Stimulated activated naive B cell treated with anti-CD40 and anti-IgM and Interleukin-4, amounts not matched to agents 10 μg/mL and 1 μg/mL and 100 μg/mL, for 72 hours (primary cell): ENCODE results near the gene CD209.

ENCODE experiments used
- ATAC-seq, 2 donors: fragments of 150-1000 bp; cut with Tn5 transposase; replicated peaks; 2 replicates each; pipeline ENCODE4 v1.10.0; 2021; ENCODE audit warnings: moderate library complexity in 1 of 2
- DNase-seq: peaks from one replicate; pipeline ENCODE4 v3.0.0; 2021
- H3K27ac Mint-ChIP-seq: one replicate; pipeline ENCODE4 v1.8.0; 2022; ENCODE audit warnings: mild to moderate bottlenecking, mixed read lengths
- H3K27me3 Mint-ChIP-seq, 2 donors: one replicate each; pipeline ENCODE4 v1.8.0; 2022; ENCODE audit warnings: mixed read lengths in 2 of 2
- H3K36me3 Mint-ChIP-seq, 2 donors: one replicate each; pipeline ENCODE4 v1.8.0; 2022; ENCODE audit warnings: mixed read lengths in 2 of 2, mild to moderate bottlenecking in 1 of 2
- H3K4me1 Mint-ChIP-seq, 2 donors: one replicate each; pipeline ENCODE4 v1.8.0; 2022; ENCODE audit warnings: mixed read lengths in 2 of 2, mild to moderate bottlenecking in 1 of 2
- H3K4me3 Mint-ChIP-seq, 2 donors: one replicate each; pipeline ENCODE4 v1.8.0; 2022; ENCODE audit warnings: mild to moderate bottlenecking in 2 of 2, mixed read lengths in 2 of 2, moderate library complexity in 1 of 2
- H3K9me3 Mint-ChIP-seq, 2 donors: one replicate each; pipeline ENCODE4 v1.8.0; 2022; ENCODE audit warnings: mixed read lengths in 2 of 2, mild to moderate bottlenecking in 1 of 2

The CD209 gene

GRCh38 chr19:7729211-7729610 is 18.1 kb downstream of the CD209 start:
- Mint-ChIP-seq H3K27ac (peak overlapping the region; percentile 93), H3K4me3 (peak overlapping the region; percentile 84 to 90), H3K9me3 (peaks cover 7% of the 10 kb centered on the region in 2 donors), H3K27me3 (peaks cover 13 to 25% of the 10 kb centered on the region in 2 donors), H3K36me3 (peaks cover 18 to 19% of the 10 kb centered on the region in 2 donors), H3K4me1 (peaks cover 32 to 65% of the 10 kb centered on the region in 2 donors)
- peak; percentile 50 to 66 for ATAC-seq
- DNase-seq = no peak

GRCh38 chr19:7725791-7726190 is 21.5 kb downstream of the CD209 start:
- Mint-ChIP-seq H3K27me3 (peaks cover 10 to 20% of the 10 kb centered on the region in 2 donors), H3K4me3 (no peak overlapping the region), H3K36me3 (peaks cover 28 to 30% of the 10 kb centered on the region in 2 donors), H3K9me3 (peaks cover 7 to 10% of the 10 kb centered on the region in 2 donors), H3K27ac (peak overlapping the region; percentile 31), H3K4me1 (peaks cover 43 to 81% of the 10 kb centered on the region in 2 donors)
- DNase-seq = no peak
- no peak for ATAC-seq

GRCh38 chr19:7722231-7722651 is 25.1 kb downstream of the CD209 start:
- H3K27me3 Mint-ChIP-seq = no peaks in the 10 kb centered on the region
- H3K4me1 Mint-ChIP-seq = peaks cover 41 to 83% of the 10 kb centered on the region in 2 donors
- H3K9me3 Mint-ChIP-seq = peaks cover 6 to 7% of the 10 kb centered on the region in 2 donors
- peak overlapping the region in 1 of 2 donors; percentile 3 for H3K4me3 Mint-ChIP-seq
- DNase-seq = peak; percentile 74
- H3K27ac Mint-ChIP-seq = peak overlapping the region; percentile 39
- peak; percentile 86 to 87 for ATAC-seq
- H3K36me3 Mint-ChIP-seq = peaks cover 14 to 22% of the 10 kb centered on the region in 2 donors

- Mint-ChIP-seq H3K4me3 (no peak overlapping the region), H3K27me3 (no peaks in the 10 kb centered on the region), H3K4me1 (peaks cover 39 to 88% of the 10 kb centered on the region in 2 donors), H3K9me3 (peaks cover 7 to 9% of the 10 kb centered on the region in 2 donors), H3K36me3 (peaks cover 17 to 31% of the 10 kb centered on the region in 2 donors), H3K27ac (peak overlapping the region; percentile 44)
- ATAC-seq (no peak), DNase-seq (no peak)
Measured at GRCh38 chr19:7720351-7720750, 27.0 kb downstream of the CD209 start.

GRCh38 chr19:7718668-7719067 is 28.7 kb downstream of the CD209 start:
- Mint-ChIP-seq H3K27ac (peak overlapping the region; percentile 96), H3K4me3 (peak overlapping the region; percentile 62 to 63), H3K4me1 (peaks cover 45 to 88% of the 10 kb centered on the region in 2 donors), H3K9me3 (peaks cover 0 to 6% of the 10 kb centered on the region in 2 donors), H3K36me3 (peaks cover 12 to 22% of the 10 kb centered on the region in 2 donors), H3K27me3 (no peaks in the 10 kb centered on the region)
- no peak for DNase-seq
- ATAC-seq = peak; percentile 52 to 61

GRCh38 chr19:7716762-7717161 is 30.6 kb downstream of the CD209 start:
- Mint-ChIP-seq H3K27ac (no peak overlapping the region), H3K9me3 (peaks cover 0 to 6% of the 10 kb centered on the region in 2 donors), H3K36me3 (peaks cover 6 to 17% of the 10 kb centered on the region in 2 donors), H3K4me1 (peaks cover 35 to 74% of the 10 kb centered on the region in 2 donors), H3K27me3 (no peaks in the 10 kb centered on the region), H3K4me3 (no peak overlapping the region)
- ATAC-seq (no peak), DNase-seq (no peak)

GRCh38 chr19:7715671-7716070 is 31.7 kb downstream of the CD209 start:
- Mint-ChIP-seq H3K9me3 (peaks cover 2 to 8% of the 10 kb centered on the region in 2 donors), H3K4me3 (peak overlapping the region; percentile 13 to 64), H3K4me1 (peaks cover 37 to 76% of the 10 kb centered on the region in 2 donors), H3K36me3 (peaks cover 7 to 19% of the 10 kb centered on the region in 2 donors), H3K27me3 (no peaks in the 10 kb centered on the region), H3K27ac (peak overlapping the region; percentile 85)
- no peak for ATAC-seq
- DNase-seq = no peak

GRCh38 chr19:7710616-7711015 is 36.7 kb downstream of the CD209 start:
- peak overlapping the region; percentile 3 to 14 for H3K4me3 Mint-ChIP-seq
- ATAC-seq = peak in 1 of 2 donors; percentile 1
- no peaks in the 10 kb centered on the region for H3K27me3 Mint-ChIP-seq
- peaks cover 7 to 12% of the 10 kb centered on the region in 2 donors for H3K9me3 Mint-ChIP-seq
- H3K27ac Mint-ChIP-seq = peak overlapping the region; percentile 99
- H3K4me1 Mint-ChIP-seq = peaks cover 52 to 83% of the 10 kb centered on the region in 2 donors
- H3K36me3 Mint-ChIP-seq = peaks cover 12 to 24% of the 10 kb centered on the region in 2 donors
- DNase-seq = no peak

GRCh38 chr19:7709932-7710460 is 37.3 kb downstream of the CD209 start:
- Mint-ChIP-seq H3K4me1 (peaks cover 52 to 83% of the 10 kb centered on the region in 2 donors), H3K27me3 (no peaks in the 10 kb centered on the region), H3K9me3 (peaks cover 7 to 12% of the 10 kb centered on the region in 2 donors), H3K36me3 (peaks cover 12 to 25% of the 10 kb centered on the region in 2 donors), H3K27ac (peak overlapping the region; percentile 99), H3K4me3 (peak overlapping the region; percentile 3 to 14)
- DNase-seq (peak; percentile 70), ATAC-seq (peak; percentile 29 to 30)

- H3K27ac Mint-ChIP-seq = peak overlapping the region; percentile 99
- peaks cover 68 to 94% of the 10 kb centered on the region in 2 donors for H3K4me1 Mint-ChIP-seq
Measured at GRCh38 chr19:7706955-7707456, 40.3 kb downstream of the CD209 start.

GRCh38 chr19:7706188-7706954 is 41.0 kb downstream of the CD209 start:
- Mint-ChIP-seq H3K9me3 (peaks cover 10 to 14% of the 10 kb centered on the region in 2 donors), H3K36me3 (peaks cover 26 to 47% of the 10 kb centered on the region in 2 donors), H3K4me1 (peaks cover 72 to 100% of the 10 kb centered on the region in 2 donors), H3K4me3 (peak overlapping the region; percentile 42 to 60), H3K27me3 (no peaks in the 10 kb centered on the region), H3K27ac (peak overlapping the region; percentile 99)
- no peak for ATAC-seq
- no peak for DNase-seq

More at GRCh38 chr19:7706955-7707456, 40.3 kb downstream of the CD209 start:
- ATAC-seq (no peak), DNase-seq (no peak)
- Mint-ChIP-seq H3K9me3 (peaks cover 10 to 14% of the 10 kb centered on the region in 2 donors), H3K27me3 (no peaks in the 10 kb centered on the region), H3K36me3 (peaks cover 20 to 41% of the 10 kb centered on the region in 2 donors), H3K4me3 (peak overlapping the region; percentile 42 to 60)

GRCh38 chr19:7705387-7706187 is 41.7 kb downstream of the CD209 start:
- DNase-seq = peak; percentile 94
- H3K36me3 Mint-ChIP-seq = peaks cover 32 to 52% of the 10 kb centered on the region in 2 donors
- peaks cover 9 to 11% of the 10 kb centered on the region in 2 donors for H3K9me3 Mint-ChIP-seq
- H3K27ac Mint-ChIP-seq = peak overlapping the region; percentile 99
- no peaks in the 10 kb centered on the region for H3K27me3 Mint-ChIP-seq
- H3K4me1 Mint-ChIP-seq = peaks cover 68 to 100% of the 10 kb centered on the region in 2 donors
- peak overlapping the region; percentile 42 to 52 for H3K4me3 Mint-ChIP-seq
- ATAC-seq = peak; percentile 56 to 69

GRCh38 chr19:7704280-7705060 is 42.9 kb downstream of the CD209 start:
- no peak for ATAC-seq
- Mint-ChIP-seq H3K36me3 (peaks cover 42 to 61% of the 10 kb centered on the region in 2 donors), H3K27me3 (no peaks in the 10 kb centered on the region), H3K9me3 (peaks cover 9 to 11% of the 10 kb centered on the region in 2 donors), H3K27ac (peak overlapping the region; percentile 99), H3K4me3 (peak overlapping the region in 1 of 2 donors; percentile 40), H3K4me1 (peaks cover 66 to 100% of the 10 kb centered on the region in 2 donors)
- no peak for DNase-seq
